ENCODE data around the gene BRME1. TPM values are rescaled to one million over a fixed set of nuclear protein-coding genes. Genes with fewer than 3 reads are reported as not detected.

The BRME1 gene
- total RNA-seq, 1 experiment from 2014 or later, result 1.7 TPM

DNA sequence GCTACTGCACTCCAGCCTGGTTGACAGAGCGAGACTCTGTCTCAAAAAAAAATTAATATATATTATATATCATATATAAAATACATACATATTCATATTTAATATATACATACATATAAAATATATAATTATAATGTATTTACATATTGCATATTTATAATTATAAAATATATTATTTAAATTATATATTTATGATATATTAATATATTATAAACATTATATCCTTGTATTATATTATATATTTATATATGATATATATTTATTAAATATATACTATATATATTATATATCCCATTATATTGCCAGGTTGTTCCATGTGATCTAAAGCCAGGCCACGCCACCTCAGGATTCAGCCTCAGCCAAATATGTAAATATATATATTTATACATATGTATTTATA is 9.7 kb downstream of the BRME1 start:
- Histone ChIP-seq H3K9me3 (ENCODE audit: control insufficient read depth in 1 of 2, insufficient read depth in 1 of 2, low read depth in 1 of 2, low read length in 2 of 2) (no peaks in the 10 kb centered on the region), H3K4me2 (ENCODE audit: low read length) (no peak overlapping the region), H4K20me1 (ENCODE audit: insufficient read depth) (no peaks in the 10 kb centered on the region), H3K27ac (ENCODE audit: low read depth, low read length) (no peak overlapping the region), H3K4me3 (replicated peaks in 1 of 2; ENCODE audit: low read depth in 1 of 2, low read length in 2 of 2) (no peak overlapping the region), H3K4me1 (ENCODE audit: control insufficient read depth in 1 of 2, insufficient read depth in 2 of 2, low read length in 2 of 2) (no peaks in the 10 kb centered on the region), H2AFZ (ENCODE audit: low read depth, low read length, poor library complexity, severe bottlenecking) (no peak overlapping the region), H3K9me2 (ENCODE audit: insufficient read depth) (no peaks in the 10 kb centered on the region), H3K79me2 (ENCODE audit: insufficient read depth, low read length) (no peaks in the 10 kb centered on the region), H3K36me3 (ENCODE audit: control insufficient read depth in 1 of 2, insufficient read depth in 2 of 2, low read length in 2 of 2) (no peaks in the 10 kb centered on the region), H3K9ac (ENCODE audit: low read length) (no peak overlapping the region), H3K27me3 (ENCODE audit: insufficient read depth, low read length) (no peaks in the 10 kb centered on the region)
- CTCF ChIA-PET, result no interaction called here
- TF ChIP-seq ZFX (IDR thresholded peaks at IDR 0.05) (no peak), CEBPB (IDR thresholded peaks at IDR 0.05; ENCODE audit: low read depth) (no peak), POLR2AphosphoS5 (IDR thresholded peaks at IDR 0.05; ENCODE audit: low read depth, low read length) (no peak), TCF7L2 (IDR thresholded peaks at IDR 0.05; ENCODE audit: borderline replicate concordance, extremely low read depth, insufficient read depth, insufficient read length) (no peak), SP1 (IDR thresholded peaks at IDR 0.05; ENCODE audit: low read depth) (no peak), CBX3 (IDR thresholded peaks at IDR 0.05; ENCODE audit: low read depth) (no peak), SRF (IDR thresholded peaks at IDR 0.05; ENCODE audit: low read depth) (no peak), FOSL1 (IDR thresholded peaks at IDR 0.05; ENCODE audit: low read depth) (no peak), ELF1 (IDR thresholded peaks at IDR 0.05; ENCODE audit: borderline replicate concordance, low read depth) (no peak)
- TF ChIP-seq, protein P1, sequence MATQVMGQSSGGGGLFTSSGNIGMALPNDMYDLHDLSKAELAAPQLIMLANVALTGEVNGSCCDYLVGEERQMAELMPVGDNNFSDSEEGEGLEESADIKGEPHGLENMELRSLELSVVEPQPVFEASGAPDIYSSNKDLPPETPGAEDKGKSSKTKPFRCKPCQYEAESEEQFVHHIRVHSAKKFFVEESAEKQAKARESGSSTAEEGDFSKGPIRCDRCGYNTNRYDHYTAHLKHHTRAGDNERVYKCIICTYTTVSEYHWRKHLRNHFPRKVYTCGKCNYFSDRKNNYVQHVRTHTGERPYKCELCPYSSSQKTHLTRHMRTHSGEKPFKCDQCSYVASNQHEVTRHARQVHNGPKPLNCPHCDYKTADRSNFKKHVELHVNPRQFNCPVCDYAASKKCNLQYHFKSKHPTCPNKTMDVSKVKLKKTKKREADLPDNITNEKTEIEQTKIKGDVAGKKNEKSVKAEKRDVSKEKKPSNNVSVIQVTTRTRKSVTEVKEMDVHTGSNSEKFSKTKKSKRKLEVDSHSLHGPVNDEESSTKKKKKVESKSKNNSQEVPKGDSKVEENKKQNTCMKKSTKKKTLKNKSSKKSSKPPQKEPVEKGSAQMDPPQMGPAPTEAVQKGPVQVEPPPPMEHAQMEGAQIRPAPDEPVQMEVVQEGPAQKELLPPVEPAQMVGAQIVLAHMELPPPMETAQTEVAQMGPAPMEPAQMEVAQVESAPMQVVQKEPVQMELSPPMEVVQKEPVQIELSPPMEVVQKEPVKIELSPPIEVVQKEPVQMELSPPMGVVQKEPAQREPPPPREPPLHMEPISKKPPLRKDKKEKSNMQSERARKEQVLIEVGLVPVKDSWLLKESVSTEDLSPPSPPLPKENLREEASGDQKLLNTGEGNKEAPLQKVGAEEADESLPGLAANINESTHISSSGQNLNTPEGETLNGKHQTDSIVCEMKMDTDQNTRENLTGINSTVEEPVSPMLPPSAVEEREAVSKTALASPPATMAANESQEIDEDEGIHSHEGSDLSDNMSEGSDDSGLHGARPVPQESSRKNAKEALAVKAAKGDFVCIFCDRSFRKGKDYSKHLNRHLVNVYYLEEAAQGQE (IDR thresholded peaks at IDR 0.05; ENCODE audit: low read depth), result no peak
- TF ChIP-seq, protein P2, sequence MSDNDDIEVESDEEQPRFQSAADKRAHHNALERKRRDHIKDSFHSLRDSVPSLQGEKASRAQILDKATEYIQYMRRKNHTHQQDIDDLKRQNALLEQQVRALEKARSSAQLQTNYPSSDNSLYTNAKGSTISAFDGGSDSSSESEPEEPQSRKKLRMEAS (IDR thresholded peaks at IDR 0.05), result no peak
- RAD21 ChIA-PET (ENCODE audit: low non-redundant PET in 1 of 2, low total read pairs in 2 of 2, uncharacterized antibody in 2 of 2, unreplicated experiment in 2 of 2), result no interaction called here
- intact Hi-C loops (cut with micrococcal nuclease), result no loop called here
- ATAC-seq, result no peak
- no peak for DNase-seq (ENCODE audit: low read depth, low spot score)
- no TSS peak for BruUV-seq (replicated peaks)
- POLR2A ChIA-PET, result no interaction called here
